Measurements from ENCODE around the gene TIMP2.
"Not testable (repeated sequence)": the region's sequence is repeated elsewhere in the genome, so short reads cannot be mapped to it uniquely, and the experiment has no call there.

TIMP2 gene

GRCh38 chr17:78905116-78905515 is 20.1 kb downstream of the TIMP2 start:
- TF ChIP-seq EZH2phosphoT487 (IDR thresholded peaks at IDR 0.05; ENCODE audit: borderline replicate concordance, low read length) = no peak
- no peak for TF ChIP-seq CTCF (IDR thresholded peaks at IDR 0.05; ENCODE audit: low read depth, low read length, poor library complexity, severe bottlenecking)
- Histone ChIP-seq H3K27me3 (ENCODE audit: control insufficient read depth, low read length) (peaks cover 9% of the 10 kb centered on the region; the same call in 1 of the 2 replicates), H3K4me2 (ENCODE audit: low read length) (no peak overlapping the region), H3K4me1 (ENCODE audit: control insufficient read depth, low read length) (no peaks in the 10 kb centered on the region), H3K9me2 (replicated peaks; ENCODE audit: control insufficient read depth, low read length) (no peaks in the 10 kb centered on the region), H3K27ac (ENCODE audit: low read depth, low read length) (no peak overlapping the region), H3K4me3 (ENCODE audit: low read length) (no peak overlapping the region), H3K36me3 (ENCODE audit: control insufficient read depth, low read length) (no peaks in the 10 kb centered on the region), H3K9me3 (ENCODE audit: control insufficient read depth, insufficient read depth, low read length) (no peaks in the 10 kb centered on the region), H3K79me2 (ENCODE audit: control insufficient read depth, low read length) (no peaks in the 10 kb centered on the region), H3F3A (ENCODE audit: control insufficient read depth, insufficient read depth) (no peaks in the 10 kb centered on the region), H4K20me1 (ENCODE audit: control insufficient read depth, insufficient read depth, low read depth, low read length) (no peaks in the 10 kb centered on the region)

GRCh38 chr17:78904371-78904770 is 20.8 kb downstream of the TIMP2 start:
- H4K20me1 ChIP-seq (ENCODE audit: control insufficient read depth, insufficient read depth, low read depth, low read length) = no peaks in the 10 kb centered on the region
- TF ChIP-seq EZH2phosphoT487 (IDR thresholded peaks at IDR 0.05; ENCODE audit: borderline replicate concordance, low read length) = no peak
- TF ChIP-seq CTCF (IDR thresholded peaks at IDR 0.05; ENCODE audit: low read depth, low read length, poor library complexity, severe bottlenecking) = no peak
- H3K4me3 ChIP-seq (ENCODE audit: low read length) = no peak overlapping the region
- no peaks in the 10 kb centered on the region for H3K36me3 ChIP-seq (ENCODE audit: control insufficient read depth, low read length)
- no peaks in the 10 kb centered on the region for H3K9me2 ChIP-seq (replicated peaks; ENCODE audit: control insufficient read depth, low read length)
- H3K4me2 ChIP-seq (ENCODE audit: low read length) = no peak overlapping the region
- H3K27ac ChIP-seq (ENCODE audit: low read depth, low read length) = no peak overlapping the region
- H3F3A ChIP-seq (ENCODE audit: control insufficient read depth, insufficient read depth) = no peaks in the 10 kb centered on the region
- H3K4me1 ChIP-seq (ENCODE audit: control insufficient read depth, low read length) = no peaks in the 10 kb centered on the region
- peaks cover 9% of the 10 kb centered on the region; the same call in 1 of the 2 replicates for H3K27me3 ChIP-seq (ENCODE audit: control insufficient read depth, low read length)
- no peaks in the 10 kb centered on the region for H3K79me2 ChIP-seq (ENCODE audit: control insufficient read depth, low read length)
- no peaks in the 10 kb centered on the region for H3K9me3 ChIP-seq (ENCODE audit: control insufficient read depth, insufficient read depth, low read length)

DNA sequence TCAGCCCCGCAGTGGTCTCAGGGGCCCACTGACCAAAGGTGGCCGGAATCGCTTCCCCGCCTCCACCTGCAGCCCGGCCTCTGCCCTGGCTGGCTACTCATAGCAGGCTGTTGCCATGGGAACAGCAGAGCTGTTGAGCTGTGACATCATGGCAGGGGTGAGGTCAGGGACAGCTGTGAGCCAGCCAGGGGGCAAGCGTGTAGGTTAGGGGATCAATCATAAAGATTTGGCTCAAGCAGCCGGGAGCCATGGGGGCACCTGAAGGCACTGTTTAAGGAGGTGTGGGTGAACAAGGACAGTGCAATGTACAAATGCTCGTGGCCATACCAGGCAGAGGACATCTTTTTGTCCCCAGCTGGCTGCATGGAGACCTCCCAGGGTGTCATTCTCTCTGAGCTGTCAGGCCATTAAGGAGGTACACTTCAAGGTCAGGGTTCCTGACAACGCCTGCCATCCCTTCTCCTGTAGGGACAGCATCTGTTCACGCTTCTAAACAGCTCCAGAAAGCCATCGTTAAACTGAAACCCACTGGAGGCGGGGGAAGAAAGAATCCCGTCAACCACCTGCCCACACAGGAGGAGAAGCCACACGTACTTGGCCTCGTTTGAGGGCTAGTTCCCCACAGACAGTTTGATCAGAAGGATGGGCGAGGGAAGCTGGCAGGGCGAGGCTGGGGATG is 21.9 kb downstream of the TIMP2 start, which contains the start of gene CEP295NL:
TSS of gene CEP295NL (minus strand) at position 101 of the 679 bp plus-strand sequence. CDS start 1,373 bp downstream, outside the sequence.
- H3F3A ChIP-seq (ENCODE audit: control insufficient read depth, insufficient read depth) = no peaks in the 10 kb centered on the region
- H3K36me3 ChIP-seq (ENCODE audit: control insufficient read depth, low read length) = no peaks in the 10 kb centered on the region
- H3K9me2 ChIP-seq (replicated peaks; ENCODE audit: control insufficient read depth, low read length) = no peaks in the 10 kb centered on the region
- no peak within 1 kb of the TSS for H3K4me3 ChIP-seq (ENCODE audit: low read length)
- H3K27me3 ChIP-seq (ENCODE audit: control insufficient read depth, low read length) = peaks cover 9% of the 10 kb centered on the region; the same call in 1 of the 2 replicates
- H4K20me1 ChIP-seq (ENCODE audit: control insufficient read depth, insufficient read depth, low read depth, low read length) = no peaks in the 10 kb centered on the region
- no peak for TF ChIP-seq EZH2phosphoT487 (IDR thresholded peaks at IDR 0.05; ENCODE audit: borderline replicate concordance, low read length)
- TF ChIP-seq CTCF (IDR thresholded peaks at IDR 0.05; ENCODE audit: low read depth, low read length, poor library complexity, severe bottlenecking) = no peak
- no peak within 1 kb of the TSS for H3K4me2 ChIP-seq (ENCODE audit: low read length)
- H3K79me2 ChIP-seq (ENCODE audit: control insufficient read depth, low read length) = no peaks in the 10 kb centered on the region
- no peak within 1 kb of the TSS for H3K27ac ChIP-seq (ENCODE audit: low read depth, low read length)
- no peaks in the 10 kb centered on the region for H3K4me1 ChIP-seq (ENCODE audit: control insufficient read depth, low read length)
- no peaks in the 10 kb centered on the region for H3K9me3 ChIP-seq (ENCODE audit: control insufficient read depth, insufficient read depth, low read length)

- H3K27ac ChIP-seq (ENCODE audit: low read depth, low read length); H3K9me2 ChIP-seq (replicated peaks; ENCODE audit: control insufficient read depth, low read length); H3K4me1 ChIP-seq (ENCODE audit: control insufficient read depth, low read length); H3K4me3 ChIP-seq (ENCODE audit: low read length); H3K4me2 ChIP-seq (ENCODE audit: low read length); H3K79me2 ChIP-seq (ENCODE audit: control insufficient read depth, low read length); H3K36me3 ChIP-seq (ENCODE audit: control insufficient read depth, low read length); H4K20me1 ChIP-seq (ENCODE audit: control insufficient read depth, insufficient read depth, low read depth, low read length); H3K9me3 ChIP-seq (ENCODE audit: control insufficient read depth, insufficient read depth, low read length); H3K27me3 ChIP-seq (ENCODE audit: control insufficient read depth, low read length); H3F3A ChIP-seq (ENCODE audit: control insufficient read depth, insufficient read depth): not testable (repeated sequence)
These were observed 23.0 kb downstream of the TIMP2 start for GRCh38 chr17:78902231-78902630.

Measured in DOHH2 (cell line).